Karpas-422 (cell line): ENCODE measurements around the gene MCM3AP. TPM values are rescaled to one million over a fixed set of nuclear protein-coding genes. Genes with fewer than 3 reads are reported as not detected.

Experiments used
- DNase-seq: peaks from one replicate; pipeline ENCODE4 v3.0.0-alpha.2; 2015
- H2AFZ ChIP-seq: fragments of 200-600 bp; sonication (generic); 2 replicates; pipeline ENCODE4 v1.6.1; 2014; ENCODE audit warnings: antibody characterized with exemption, low read length, mixed read lengths
- H3K27ac ChIP-seq: fragments of 200-600 bp; sonication (generic); 2 replicates; pipeline ENCODE4 v1.5.1; 2014; ENCODE audit warnings: mild to moderate bottlenecking, low read length, moderate library complexity
- H3K27me3 ChIP-seq: fragments of 200-600 bp; sonication (generic); 2 replicates; pipeline ENCODE4 v1.6.1; 2014; ENCODE audit warnings: low read length, mixed read lengths
- H3K36me3 ChIP-seq: fragments of 200-600 bp; sonication (generic); 2 replicates; pipeline ENCODE4 v1.6.1; 2014; ENCODE audit warnings: low read length, mixed read lengths; ENCODE audit not compliant: insufficient read depth
- H3K4me1 ChIP-seq: fragments of 200-600 bp; sonication (generic); 2 replicates; pipeline ENCODE4 v1.6.1; 2014; ENCODE audit warnings: mild to moderate bottlenecking, low read length, mixed read lengths
- H3K4me2 ChIP-seq: fragments of 200-600 bp; sonication (generic); 2 replicates; pipeline ENCODE4 v1.6.1; 2014; ENCODE audit warnings: low read length, low read depth, mild to moderate bottlenecking; ENCODE audit not compliant: poor library complexity, severe bottlenecking
- H3K4me3 ChIP-seq: fragments of 200-600 bp; sonication (generic); 2 replicates; pipeline ENCODE4 v1.5.1; 2014; ENCODE audit warnings: mild to moderate bottlenecking, antibody characterized with exemption, low read length, mixed read lengths
- H3K79me2 ChIP-seq: fragments of 200-600 bp; sonication (generic); 2 replicates; pipeline ENCODE4 v1.6.1; 2014; ENCODE audit warnings: mild to moderate bottlenecking, low read length, mixed read lengths
- H3K9ac ChIP-seq: fragments of 200-600 bp; sonication (generic); 2 replicates; pipeline ENCODE4 v1.6.0; 2014; ENCODE audit warnings: low read length
- H3K9me2 ChIP-seq: fragments of 200-600 bp; sonication (generic), shearing (Covaris generic); replicated peaks from 2 replicates; pipeline ENCODE4 v1.6.0; 2014; ENCODE audit warnings: mild to moderate bottlenecking, low read length, moderate library complexity; ENCODE audit not compliant: insufficient read depth
- H3K9me3 ChIP-seq: fragments of 300-700, 200-600 bp; sonication (generic); 2 replicates; pipeline ENCODE4 v1.6.1; 2014; ENCODE audit warnings: low read length, mixed read lengths
- H4K20me1 ChIP-seq: fragments of 200-600 bp; sonication (generic); 2 replicates; pipeline ENCODE4 v1.6.1; 2014; ENCODE audit warnings: mild to moderate bottlenecking, antibody characterized with exemption, low read length, low read depth; ENCODE audit not compliant: insufficient read depth
- total RNA-seq: library from RNA; depleted of rRNA; stranded (reverse); fragments of >200 nt; shearing (Covaris generic); gene quantifications from 2 replicates; pipeline ENCODE4 v1.2.3, GENCODE V29; 2014; ENCODE audit warnings: low replicate concordance

MCM3AP gene
- total RNA-seq, 1 experiment from 2014 or later, result 60.5 TPM

DNA sequence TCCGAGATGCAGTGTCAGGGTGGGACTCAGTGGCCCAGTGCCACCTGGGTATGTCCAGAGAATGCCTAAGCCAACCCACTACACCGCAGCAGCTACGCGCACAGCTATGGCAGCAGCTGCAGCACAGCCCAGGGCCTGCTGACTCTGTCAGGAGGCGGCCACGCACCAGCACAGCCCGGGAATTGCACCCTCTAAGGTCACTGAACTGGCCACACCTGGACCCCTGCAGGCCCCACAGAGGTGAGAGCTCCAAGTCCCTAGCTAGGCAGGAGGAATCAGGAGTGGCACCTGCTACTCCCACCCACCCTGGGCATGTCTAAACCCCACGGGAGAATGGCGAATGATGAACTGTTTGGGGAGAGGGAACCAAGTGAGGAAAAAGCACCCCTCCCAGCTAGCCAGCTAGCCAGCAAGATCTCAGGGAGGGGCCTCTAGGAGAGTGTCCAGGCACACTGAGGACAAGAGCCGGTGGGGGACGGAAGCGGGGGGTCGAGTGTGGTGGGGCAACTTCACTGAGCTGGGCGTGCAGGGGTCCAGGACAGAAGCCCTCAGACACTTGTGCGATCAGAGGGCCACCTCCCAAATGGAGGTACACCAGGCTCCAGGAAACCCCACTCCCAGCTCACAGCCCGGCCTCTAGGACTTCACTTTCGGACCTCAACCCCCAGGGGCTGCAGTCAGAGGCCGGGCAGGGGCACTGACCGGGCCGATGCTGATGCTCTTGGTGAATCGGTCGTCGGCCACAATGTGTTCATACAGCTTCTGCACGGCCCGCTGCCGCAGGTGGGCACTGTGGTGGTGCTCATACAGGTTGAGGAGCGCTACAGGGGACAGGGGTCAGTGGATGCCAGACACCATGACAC is 70.7 kb downstream of the MCM3AP start:
- no peak overlapping the region for H3K4me2 ChIP-seq
- H3K4me3 ChIP-seq, result no peak overlapping the region
- no peak overlapping the region for H2AFZ ChIP-seq
- no peaks in the 10 kb centered on the region for H3K36me3 ChIP-seq
- H4K20me1 ChIP-seq, result no peaks in the 10 kb centered on the region
- no peaks in the 10 kb centered on the region for H3K9me3 ChIP-seq
- H3K27ac ChIP-seq, result no peak overlapping the region
- no peaks in the 10 kb centered on the region for H3K4me1 ChIP-seq
- H3K9me2 ChIP-seq, result no peaks in the 10 kb centered on the region
- no peak overlapping the region for H3K9ac ChIP-seq
- H3K79me2 ChIP-seq, result no peaks in the 10 kb centered on the region
- no peak for DNase-seq
- H3K27me3 ChIP-seq, result no peaks in the 10 kb centered on the region

DNA sequence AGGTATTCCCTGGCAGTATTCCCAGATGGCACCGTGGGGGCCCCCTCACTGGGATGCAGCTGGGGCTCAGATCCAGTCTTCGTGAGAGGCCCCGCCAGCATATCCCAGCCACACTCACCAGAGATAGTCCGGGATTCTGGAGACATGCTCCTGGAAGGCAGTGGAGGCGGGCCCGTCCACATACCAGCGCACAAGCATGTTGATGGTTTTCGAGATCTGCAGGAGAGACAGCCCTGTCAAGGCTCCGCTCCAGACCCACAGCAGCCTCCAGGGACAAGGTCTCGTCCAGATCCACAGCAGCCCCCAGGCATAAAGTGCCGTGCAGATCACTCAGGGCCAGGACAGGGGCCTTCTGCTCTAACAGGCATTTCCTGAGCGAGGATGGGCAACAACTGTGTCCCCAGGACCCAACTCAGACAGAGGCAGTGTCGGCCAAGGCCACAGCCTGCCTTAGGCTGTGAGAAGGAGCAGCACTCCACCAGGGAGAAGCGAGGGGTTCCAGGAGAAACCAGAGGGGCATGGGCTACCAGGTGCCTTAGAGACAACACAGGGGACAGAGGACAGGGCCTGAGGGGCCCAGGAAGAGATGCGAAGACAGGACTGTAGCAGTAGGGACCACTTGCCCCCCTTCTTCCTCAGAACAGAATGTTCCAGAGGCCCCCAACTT is 71.7 kb downstream of the MCM3AP start:
- Histone ChIP-seq H3K9ac (no peak overlapping the region), H2AFZ (no peak overlapping the region), H3K27me3 (no peaks in the 10 kb centered on the region), H3K9me3 (no peaks in the 10 kb centered on the region), H3K27ac (no peak overlapping the region), H3K4me2 (no peak overlapping the region), H3K36me3 (no peaks in the 10 kb centered on the region), H4K20me1 (no peaks in the 10 kb centered on the region), H3K79me2 (no peaks in the 10 kb centered on the region), H3K9me2 (no peaks in the 10 kb centered on the region), H3K4me3 (no peak overlapping the region), H3K4me1 (no peaks in the 10 kb centered on the region)
- no peak for DNase-seq

GRCh38 chr21:46212721-46213484 is 72.5 kb downstream of the MCM3AP start:
- Histone ChIP-seq H3K9ac (no peak overlapping the region), H3K27ac (no peak overlapping the region)

DNA sequence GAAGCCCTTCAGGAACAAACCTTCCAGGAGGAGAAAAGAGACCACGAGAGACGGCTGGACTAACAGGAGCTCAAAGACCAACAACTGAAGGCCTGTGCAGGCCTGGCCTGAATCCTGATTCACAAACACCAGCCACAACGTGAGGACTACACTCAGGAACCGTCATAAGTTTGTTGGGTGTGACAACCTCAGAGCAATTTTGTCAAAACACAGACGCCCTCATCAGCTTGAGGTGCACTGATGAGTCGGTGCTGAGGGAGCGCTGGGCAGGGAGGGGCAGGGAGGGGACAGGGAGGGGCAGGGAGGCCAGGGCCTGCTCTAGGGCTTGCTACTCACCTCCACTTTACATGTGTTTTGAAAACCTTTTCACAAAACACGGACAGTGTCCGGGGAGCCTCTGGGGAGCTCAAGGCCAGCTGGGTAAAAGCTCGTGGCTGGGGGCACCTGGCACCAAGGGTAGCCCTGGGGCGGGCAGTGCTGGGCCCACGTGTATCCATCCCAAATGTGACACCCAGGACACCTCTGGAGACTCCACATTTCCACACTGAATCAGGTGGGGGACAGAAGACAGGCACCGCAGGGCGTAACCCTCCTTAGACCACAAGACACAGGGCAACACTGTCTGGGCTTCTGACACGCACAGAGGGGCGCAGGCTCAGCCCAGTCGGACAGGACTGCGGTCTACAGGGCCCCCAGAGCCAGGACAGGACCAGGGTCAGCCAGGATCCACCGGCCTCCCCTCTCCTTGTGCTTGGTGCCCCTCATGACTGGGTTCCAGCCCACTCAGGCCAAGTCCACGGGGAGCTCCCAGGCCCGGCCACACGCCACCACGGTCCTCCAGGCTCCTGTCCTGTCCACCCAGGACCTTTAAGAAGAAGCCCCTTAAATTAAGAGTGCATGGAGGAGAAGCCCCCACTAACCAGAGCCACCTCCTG is 73.4 kb downstream of the MCM3AP start:
- Histone ChIP-seq H3K4me3 (no peak overlapping the region), H3K9me3 (no peaks in the 10 kb centered on the region), H3K79me2 (no peaks in the 10 kb centered on the region), H3K4me1 (no peaks in the 10 kb centered on the region), H3K27me3 (no peaks in the 10 kb centered on the region), H3K4me2 (no peak overlapping the region), H4K20me1 (no peaks in the 10 kb centered on the region), H3K9ac (no peak overlapping the region), H3K9me2 (no peaks in the 10 kb centered on the region), H3K36me3 (no peaks in the 10 kb centered on the region), H2AFZ (no peak overlapping the region), H3K27ac (no peak overlapping the region)
- DNase-seq, result no peak

More at GRCh38 chr21:46212721-46213484, 72.5 kb downstream of the MCM3AP start:
- Histone ChIP-seq H3K4me2 (no peak overlapping the region), H4K20me1 (no peaks in the 10 kb centered on the region), H3K79me2 (no peaks in the 10 kb centered on the region), H3K27me3 (no peaks in the 10 kb centered on the region), H2AFZ (no peak overlapping the region), H3K9me2 (no peaks in the 10 kb centered on the region), H3K4me1 (no peaks in the 10 kb centered on the region), H3K9me3 (no peaks in the 10 kb centered on the region), H3K36me3 (no peaks in the 10 kb centered on the region), H3K4me3 (no peak overlapping the region)
- DNase-seq, result no peak

DNA sequence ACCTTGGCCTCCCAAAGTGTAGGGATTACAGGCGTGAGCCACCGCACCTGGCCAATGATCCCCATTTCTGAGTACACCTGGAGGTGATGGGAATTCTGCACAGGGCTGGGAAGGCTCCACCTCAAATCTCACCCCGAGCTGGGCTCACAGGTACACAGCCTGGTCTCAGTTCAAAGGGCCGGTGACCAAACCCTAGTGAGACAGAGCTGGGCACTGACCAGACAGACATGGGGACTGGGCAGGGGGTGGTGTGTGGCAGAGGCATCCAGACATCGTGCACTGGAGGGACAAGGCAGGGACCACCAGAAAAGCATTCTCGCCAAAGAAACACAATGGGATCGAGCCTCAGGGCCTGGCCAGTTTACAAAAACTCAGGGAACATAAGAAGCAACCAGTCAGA is 74.0 kb downstream of the MCM3AP start:
- Histone ChIP-seq H3K4me1 (no peaks in the 10 kb centered on the region), H3K27me3 (no peaks in the 10 kb centered on the region), H3K9me3 (no peaks in the 10 kb centered on the region), H2AFZ (no peak overlapping the region), H3K9ac (no peak overlapping the region), H3K4me3 (no peak overlapping the region), H3K9me2 (no peaks in the 10 kb centered on the region), H3K27ac (no peak overlapping the region), H3K79me2 (no peaks in the 10 kb centered on the region), H4K20me1 (no peaks in the 10 kb centered on the region), H3K4me2 (no peak overlapping the region), H3K36me3 (no peaks in the 10 kb centered on the region)
- no peak for DNase-seq

- H3K9ac ChIP-seq, result no peak overlapping the region
- no peak overlapping the region for H2AFZ ChIP-seq
- no peak for DNase-seq
- H3K27me3 ChIP-seq, result no peaks in the 10 kb centered on the region
- no peak overlapping the region for H3K4me2 ChIP-seq
- H3K27ac ChIP-seq, result no peak overlapping the region
- no peaks in the 10 kb centered on the region for H3K79me2 ChIP-seq
- no peaks in the 10 kb centered on the region for H3K9me2 ChIP-seq
- no peaks in the 10 kb centered on the region for H3K9me3 ChIP-seq
- no peaks in the 10 kb centered on the region for H4K20me1 ChIP-seq
- no peaks in the 10 kb centered on the region for H3K4me1 ChIP-seq
- no peak overlapping the region for H3K4me3 ChIP-seq
- H3K36me3 ChIP-seq, result no peaks in the 10 kb centered on the region; the same call in 1 of the 2 replicates
These were observed 74.9 kb downstream of the MCM3AP start for GRCh38 chr21:46210378-46211136.
